Measurements from ENCODE around the gene HSD17B1. TPM values are rescaled to one million over a fixed set of nuclear protein-coding genes. Genes with fewer than 3 reads are reported as not detected.
"Not testable (repeated sequence)": the region's sequence is repeated elsewhere in the genome, so short reads cannot be mapped to it uniquely, and the experiment has no call there.

Gene HSD17B1
- total RNA-seq, 2 experiments from 2014 or later, result 0.73 to 0.97 TPM

DNA sequence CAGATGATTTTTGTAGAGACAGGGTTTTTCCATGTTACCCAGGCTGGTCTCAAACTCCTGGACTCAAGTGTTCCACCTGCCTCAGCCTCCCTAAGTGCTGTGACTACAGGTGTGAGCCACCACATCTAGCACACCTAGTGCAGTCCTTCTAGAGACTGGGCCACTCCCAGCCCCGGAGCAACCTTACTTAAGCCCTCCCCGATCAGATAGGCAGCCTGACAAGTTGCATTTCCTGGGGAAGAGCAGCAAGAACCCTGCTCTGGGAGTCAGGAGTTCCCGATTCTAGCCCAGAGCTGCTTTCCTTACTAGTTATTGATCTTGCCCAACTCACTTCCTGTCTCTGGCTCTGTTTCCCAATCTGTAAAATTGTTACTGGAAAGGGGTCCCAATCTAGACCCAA is 23.7 kb upstream of the HSD17B1 start:
- H3K36me3 Mint-ChIP-seq (ENCODE audit: low read depth), result no peaks in the 10 kb centered on the region
- peaks cover 8% of the 10 kb centered on the region for H3K27me3 Mint-ChIP-seq
- no peaks in the 10 kb centered on the region for H3K9me3 Mint-ChIP-seq
- DNase-seq, result no peak
- CTCF ChIA-PET, result interaction anchor here (1.2 to 1.7 kb wide), 3 partner anchors 10 to 307 kb away, joined by 3 to 4 read pairs (median 3); no protein-coding TSS in a partner anchor
- POLR2A ChIA-PET, result no interaction called here
- no peak overlapping the region for H3K4me3 Mint-ChIP-seq
- H3K27ac Mint-ChIP-seq, result no peak overlapping the region
- peaks cover 43% of the 10 kb centered on the region for H3K4me1 Mint-ChIP-seq

DNA sequence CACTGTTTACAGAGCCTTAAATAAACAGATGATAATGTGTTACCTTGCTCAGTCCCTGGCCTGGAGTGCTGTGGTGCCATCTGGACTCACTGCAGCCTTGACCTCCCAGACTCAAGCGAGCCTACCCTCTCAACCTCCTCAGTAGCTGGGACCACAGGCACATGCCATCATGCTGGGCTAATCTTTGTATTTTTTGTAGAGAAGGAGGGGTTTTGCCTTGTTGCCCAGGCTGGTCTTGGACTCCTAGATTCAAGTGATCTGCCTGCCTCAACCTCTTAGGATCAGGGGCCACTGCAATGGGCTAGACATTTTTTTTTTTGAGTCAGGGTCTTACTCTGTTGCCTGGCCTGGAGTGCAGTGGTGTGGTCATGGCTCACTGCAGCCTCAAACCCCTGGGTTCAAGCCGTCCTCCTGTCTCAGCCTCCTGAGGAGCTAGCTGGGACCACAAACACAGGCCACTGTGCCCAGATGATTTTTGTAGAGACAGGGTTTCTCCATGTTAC is 21.7 kb upstream of the HSD17B1 start:
- no peaks in the 10 kb centered on the region for H3K9me3 Mint-ChIP-seq
- no peaks in the 10 kb centered on the region for H3K36me3 Mint-ChIP-seq (ENCODE audit: low read depth)
- peak overlapping the region; percentile 73 for H3K4me3 Mint-ChIP-seq
- peak overlapping the region; percentile 54 for H3K27ac Mint-ChIP-seq
- ChIA-PET CTCF (interaction anchor here (0.7 to 3.0 kb wide), 4 partner anchors 10 to 235 kb away, joined by 3 to 9 read pairs (median 4); no protein-coding TSS in a partner anchor), POLR2A (no interaction called here)
- peaks cover 47% of the 10 kb centered on the region for H3K4me1 Mint-ChIP-seq
- H3K27me3 Mint-ChIP-seq, result peaks cover 5% of the 10 kb centered on the region
- DNase-seq, result no peak

DNA sequence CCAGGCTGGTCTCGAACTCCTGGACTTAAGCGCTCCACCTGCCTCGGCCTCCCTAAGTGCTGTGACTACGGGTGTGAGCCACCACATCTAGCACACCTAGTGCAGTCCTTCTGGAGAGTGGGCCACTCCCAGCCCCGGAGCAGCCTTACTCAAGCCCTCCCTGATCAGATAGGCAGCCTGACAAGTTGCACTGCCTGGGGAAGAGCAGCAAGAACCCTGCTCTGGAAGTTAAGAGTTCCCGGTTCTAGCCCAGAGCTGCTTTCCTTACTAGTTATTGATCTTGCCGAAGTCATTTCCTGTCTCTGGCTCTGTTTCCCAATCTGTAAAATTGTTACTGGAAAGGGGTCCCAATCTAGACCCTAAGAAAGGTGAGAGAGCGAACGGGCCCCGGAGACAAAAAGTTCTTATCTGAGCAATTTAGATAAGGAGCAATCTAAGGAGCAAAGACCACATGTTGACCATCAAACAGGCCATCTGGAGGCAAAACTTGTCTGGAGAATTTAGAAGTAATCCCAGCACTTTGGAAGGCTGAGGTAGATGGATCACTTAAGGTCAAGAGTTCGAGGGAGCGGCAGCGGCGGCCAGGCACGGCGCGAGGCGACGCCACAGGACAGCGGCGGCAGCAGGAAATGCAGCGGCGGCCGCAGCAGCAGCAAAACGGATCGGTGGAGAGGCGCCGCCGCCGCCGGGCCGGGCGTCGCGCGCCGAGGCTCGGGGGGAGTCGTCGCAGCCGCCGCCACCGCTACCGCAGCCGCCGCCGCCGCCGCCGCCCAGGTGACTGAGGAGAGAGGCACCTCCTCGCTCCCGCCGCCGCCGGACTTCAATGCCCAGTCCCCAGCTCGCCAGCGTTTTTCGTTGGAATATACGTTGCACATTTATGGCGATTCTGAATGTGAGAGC is 21.0 kb upstream of the HSD17B1 start:
- peaks cover 5% of the 10 kb centered on the region for H3K27me3 Mint-ChIP-seq
- peaks cover 49% of the 10 kb centered on the region for H3K4me1 Mint-ChIP-seq
- peak overlapping the region; percentile 54 for H3K27ac Mint-ChIP-seq
- H3K4me3 Mint-ChIP-seq, result peak overlapping the region; percentile 73
- no peaks in the 10 kb centered on the region for H3K36me3 Mint-ChIP-seq (ENCODE audit: low read depth)
- CTCF ChIA-PET, result interaction anchor here (0.6 to 3.0 kb wide), 5 partner anchors 8 to 486 kb away, joined by 3 to 9 read pairs (median 3); no protein-coding TSS in a partner anchor
- peak; percentile 43 for DNase-seq
- POLR2A ChIA-PET, result no interaction called here
- no peaks in the 10 kb centered on the region for H3K9me3 Mint-ChIP-seq

DNA sequence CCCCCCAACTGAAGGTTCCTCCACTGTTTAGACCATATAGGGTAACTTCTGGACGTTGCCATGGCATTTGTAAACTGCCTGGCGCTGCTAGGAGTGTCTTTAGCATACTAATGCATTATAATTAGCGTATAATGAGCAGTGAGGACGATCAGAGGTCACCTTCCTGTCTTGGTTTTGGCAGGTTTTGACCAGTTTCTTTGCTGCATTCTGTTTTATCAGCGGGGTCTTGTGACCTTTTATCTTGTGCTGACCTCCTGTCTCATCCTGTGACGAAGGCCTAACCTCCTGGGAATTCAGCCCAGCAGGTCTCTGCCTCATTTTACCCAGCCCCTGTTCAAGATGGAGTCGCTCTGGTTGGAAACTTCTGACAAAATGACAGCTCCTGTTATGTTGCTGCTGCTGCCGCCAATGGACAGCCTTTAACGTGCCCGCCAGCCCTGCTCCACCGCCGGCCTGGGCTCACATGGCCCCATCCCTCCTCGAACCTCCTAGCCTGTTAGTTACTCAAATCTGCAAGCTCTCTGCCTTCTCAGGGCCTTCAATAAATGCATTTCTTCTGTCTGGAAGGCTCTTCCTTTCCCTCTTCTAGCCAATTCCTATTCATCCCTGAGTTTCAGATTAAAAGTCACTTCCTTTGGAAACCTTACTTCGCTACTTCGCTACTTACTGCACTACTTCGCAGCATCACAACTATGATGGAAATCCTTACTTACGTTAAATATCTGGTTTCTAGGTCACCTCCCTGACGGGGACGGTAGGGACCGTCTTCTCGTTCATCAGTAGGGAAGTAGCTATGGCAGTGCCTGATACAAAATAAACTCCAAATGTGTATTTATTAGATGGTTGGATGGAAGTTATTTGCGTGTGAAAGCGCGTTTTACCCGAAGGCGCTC is 17.3 kb upstream of the HSD17B1 start:
- DNase-seq, result no peak
- Mint-ChIP-seq H3K27me3 (peaks cover 5% of the 10 kb centered on the region), H3K27ac (peak overlapping the region; percentile 83), H3K4me1 (peaks cover 51% of the 10 kb centered on the region), H3K4me3 (peak overlapping the region; percentile 76), H3K9me3 (no peaks in the 10 kb centered on the region), H3K36me3 (ENCODE audit: low read depth) (peaks cover 7% of the 10 kb centered on the region)
- ChIA-PET POLR2A (interaction anchor here (0.6 to 0.9 kb wide), 2 partner anchors 9 to 43 kb away, joined by 3 to 6 read pairs; no protein-coding TSS in a partner anchor), CTCF (interaction anchor here (0.9 to 2.0 kb wide), 8 partner anchors 8 to 604 kb away, joined by 3 to 11 read pairs (median 4); no protein-coding TSS in a partner anchor)

DNA sequence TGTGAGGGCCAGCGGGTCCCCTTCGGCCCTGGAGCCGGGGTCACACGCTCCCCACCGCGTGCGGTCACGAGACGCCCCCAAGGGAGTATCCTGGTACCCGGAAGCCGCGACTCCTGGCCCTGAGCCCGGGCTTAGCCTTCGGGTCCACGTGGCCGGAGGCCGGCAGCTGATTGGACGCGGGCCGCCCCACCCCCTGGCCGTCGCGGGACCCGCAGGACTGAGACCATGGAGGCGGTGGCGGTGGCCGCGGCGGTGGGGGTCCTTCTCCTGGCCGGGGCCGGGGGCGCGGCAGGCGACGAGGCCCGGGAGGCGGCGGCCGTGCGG is 16.7 kb upstream of the HSD17B1 start, which contains the start of gene NAGLU:
NAGLU (plus strand) TSS at position 194 of the 324 bp plus-strand sequence; CDS start at position 226, 32 bp downstream.
- Mint-ChIP-seq H3K9me3 (no peaks in the 10 kb centered on the region), H3K4me3 (peak within 1 kb of the TSS; percentile 78), H3K27ac (peak within 1 kb of the TSS; percentile 83), H3K36me3 (ENCODE audit: low read depth) (peaks cover 7% of the 10 kb centered on the region), H3K27me3 (peaks cover 5% of the 10 kb centered on the region), H3K4me1 (peaks cover 51% of the 10 kb centered on the region)
- DNase-seq, result peak; percentile 85
- CTCF ChIA-PET, result interaction anchor here (0.8 to 2.0 kb wide), 9 partner anchors 9 to 677 kb away, joined by 3 to 11 read pairs (median 3); no protein-coding TSS in a partner anchor
- POLR2A ChIA-PET, result interaction anchor here (0.6 to 0.9 kb wide), 3 partner anchors 9 to 491 kb away, joined by 3 to 6 read pairs (median 3); no protein-coding TSS in a partner anchor

DNA sequence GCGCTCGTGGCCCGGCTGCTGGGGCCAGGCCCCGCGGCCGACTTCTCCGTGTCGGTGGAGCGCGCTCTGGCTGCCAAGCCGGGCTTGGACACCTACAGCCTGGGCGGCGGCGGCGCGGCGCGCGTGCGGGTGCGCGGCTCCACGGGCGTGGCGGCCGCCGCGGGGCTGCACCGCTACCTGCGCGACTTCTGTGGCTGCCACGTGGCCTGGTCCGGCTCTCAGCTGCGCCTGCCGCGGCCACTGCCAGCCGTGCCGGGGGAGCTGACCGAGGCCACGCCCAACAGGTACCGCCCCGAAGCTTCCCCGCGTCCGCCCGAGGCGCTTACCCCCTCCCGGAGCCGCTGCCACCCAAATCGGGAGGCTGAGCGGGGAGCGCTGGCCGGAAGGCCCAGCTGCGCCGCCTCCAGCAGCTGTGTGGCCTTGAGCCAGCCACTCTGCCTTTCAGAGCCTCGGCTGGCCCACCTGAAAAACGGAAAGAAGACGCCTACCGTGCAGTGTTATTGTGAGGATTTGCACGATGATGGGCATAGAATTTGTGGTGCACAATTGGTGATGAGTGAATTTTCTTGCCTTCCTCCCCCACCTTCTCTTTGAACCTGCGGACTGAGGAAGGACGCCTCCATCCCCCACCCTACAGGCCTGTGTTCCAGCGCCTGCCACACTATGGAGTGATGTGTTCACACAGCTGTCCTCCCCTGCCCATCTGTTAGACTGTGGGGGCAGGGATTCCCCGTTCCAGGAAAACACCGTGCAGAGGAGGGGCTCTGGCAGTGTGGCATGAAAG is 16.2 kb upstream of the HSD17B1 start:
- H3K9me3 Mint-ChIP-seq, result no peaks in the 10 kb centered on the region
- H3K27me3 Mint-ChIP-seq, result peaks cover 5% of the 10 kb centered on the region
- peak overlapping the region; percentile 78 for H3K4me3 Mint-ChIP-seq
- CTCF ChIA-PET, result interaction anchor here (0.6 to 2.0 kb wide), 11 partner anchors 10 to 678 kb away, joined by 3 to 11 read pairs (median 3); no protein-coding TSS in a partner anchor
- H3K27ac Mint-ChIP-seq, result peak overlapping the region; percentile 83
- peaks cover 8% of the 10 kb centered on the region for H3K36me3 Mint-ChIP-seq (ENCODE audit: low read depth)
- peaks cover 51% of the 10 kb centered on the region for H3K4me1 Mint-ChIP-seq
- DNase-seq, result peak; percentile 75
- POLR2A ChIA-PET, result interaction anchor here (0.6 to 0.9 kb wide), 2 partner anchors 42 to 492 kb away, joined by 3 to 6 read pairs; no protein-coding TSS in a partner anchor

DNA sequence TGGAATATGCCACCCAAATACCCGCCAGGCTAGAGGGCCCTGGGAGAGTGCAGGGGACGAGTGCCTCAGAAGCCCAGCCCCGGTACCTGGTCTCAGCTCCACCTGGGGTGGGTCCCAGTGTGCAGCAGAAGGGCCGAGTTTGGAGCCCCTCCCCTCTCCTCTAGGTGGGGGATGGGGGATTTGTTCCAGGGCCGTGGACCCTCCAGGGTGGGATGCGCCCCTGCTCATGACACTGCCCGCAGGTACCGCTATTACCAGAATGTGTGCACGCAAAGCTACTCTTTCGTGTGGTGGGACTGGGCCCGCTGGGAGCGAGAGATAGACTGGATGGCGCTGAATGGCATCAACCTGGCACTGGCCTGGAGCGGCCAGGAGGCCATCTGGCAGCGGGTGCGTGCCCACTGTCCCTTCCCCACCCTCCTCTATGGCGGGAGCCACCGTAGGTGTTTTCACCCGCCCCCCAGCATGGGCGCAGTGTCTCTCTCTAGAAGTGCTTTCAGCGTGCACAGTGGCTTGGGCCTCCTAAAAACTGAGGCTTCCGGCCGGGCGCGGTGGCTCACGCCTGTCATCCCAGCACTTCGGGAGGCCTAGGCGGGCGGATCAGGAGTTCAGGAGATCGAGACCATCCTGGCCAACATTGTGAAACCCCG is 15.4 kb upstream of the HSD17B1 start:
- H3K9me3 Mint-ChIP-seq, result no peaks in the 10 kb centered on the region
- H3K27me3 Mint-ChIP-seq, result peaks cover 5% of the 10 kb centered on the region
- DNase-seq, result no peak
- peaks cover 9% of the 10 kb centered on the region for H3K36me3 Mint-ChIP-seq (ENCODE audit: low read depth)
- POLR2A ChIA-PET, result no interaction called here
- peak overlapping the region; percentile 78 for H3K4me3 Mint-ChIP-seq
- H3K4me1 Mint-ChIP-seq, result peaks cover 52% of the 10 kb centered on the region
- H3K27ac Mint-ChIP-seq, result peak overlapping the region; percentile 83
- CTCF ChIA-PET, result interaction anchor here (0.8 to 1.3 kb wide), 3 partner anchors 10 to 215 kb away, joined by 3 to 6 read pairs (median 3); no protein-coding TSS in a partner anchor

DNA sequence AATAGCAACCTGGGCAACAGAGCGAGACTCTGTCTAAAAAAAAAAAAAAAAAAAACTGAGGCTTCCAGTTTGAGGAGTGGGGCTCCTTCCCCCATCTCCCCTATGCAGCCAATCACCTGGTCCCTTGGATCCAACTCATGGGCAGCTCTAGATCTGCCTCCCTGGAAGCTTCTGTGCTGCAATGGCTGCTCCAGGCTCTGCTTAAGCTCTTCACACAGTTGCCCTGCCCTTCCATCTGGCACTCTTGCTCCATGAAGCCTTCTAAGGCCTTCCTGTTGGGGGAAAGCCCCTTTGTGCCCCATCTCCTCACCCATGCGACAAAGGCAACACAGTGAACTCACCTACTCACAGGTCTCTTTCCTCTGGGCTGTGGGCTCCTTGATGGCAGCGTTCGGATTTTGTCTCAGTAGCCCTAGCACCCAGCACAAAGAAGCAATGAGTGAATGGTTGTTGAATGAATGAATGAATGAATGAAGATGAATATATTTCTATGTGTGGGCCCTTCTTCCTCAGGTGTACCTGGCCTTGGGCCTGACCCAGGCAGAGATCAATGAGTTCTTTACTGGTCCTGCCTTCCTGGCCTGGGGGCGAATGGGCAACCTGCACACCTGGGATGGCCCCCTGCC is 14.8 kb upstream of the HSD17B1 start:
- H3K4me1 Mint-ChIP-seq, result peaks cover 52% of the 10 kb centered on the region
- CTCF ChIA-PET, result interaction anchor here (1.0 kb wide), 1 partner anchor 381 kb away, joined by 3 read pairs; no protein-coding TSS in a partner anchor
- H3K4me3 Mint-ChIP-seq, result peak overlapping the region; percentile 78
- H3K27ac Mint-ChIP-seq, result peak overlapping the region; percentile 67
- H3K36me3 Mint-ChIP-seq (ENCODE audit: low read depth), result peaks cover 9% of the 10 kb centered on the region
- no peak for DNase-seq
- POLR2A ChIA-PET, result no interaction called here
- H3K9me3 Mint-ChIP-seq, result no peaks in the 10 kb centered on the region
- peaks cover 5% of the 10 kb centered on the region for H3K27me3 Mint-ChIP-seq

DNA sequence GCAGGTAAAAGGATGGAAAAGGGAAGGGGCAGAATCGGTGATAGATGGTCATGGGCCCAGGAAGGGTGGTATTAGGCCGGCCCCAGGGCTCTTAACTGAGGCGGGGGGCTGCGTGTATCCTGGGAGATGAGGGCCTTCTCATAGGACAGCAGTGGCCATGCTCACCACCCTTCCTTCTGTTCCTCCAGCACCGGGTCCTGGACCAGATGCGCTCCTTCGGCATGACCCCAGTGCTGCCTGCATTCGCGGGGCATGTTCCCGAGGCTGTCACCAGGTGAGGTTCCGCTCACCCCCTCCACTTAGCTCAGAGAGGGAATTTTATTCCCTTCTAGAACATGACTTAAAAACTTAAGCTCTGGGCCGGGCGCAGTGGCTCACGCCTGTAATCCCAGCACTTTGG is 14.2 kb upstream of the HSD17B1 start:
- Mint-ChIP-seq H3K9me3 (no peaks in the 10 kb centered on the region), H3K36me3 (ENCODE audit: low read depth) (peaks cover 9% of the 10 kb centered on the region), H3K4me1 (peaks cover 50% of the 10 kb centered on the region), H3K27ac (no peak overlapping the region), H3K4me3 (no peak overlapping the region), H3K27me3 (peaks cover 3% of the 10 kb centered on the region)
- CTCF ChIA-PET, result interaction anchor here (1.0 kb wide), 1 partner anchor 381 kb away, joined by 3 read pairs; no protein-coding TSS in a partner anchor
- POLR2A ChIA-PET, result no interaction called here
- no peak for DNase-seq

DNA sequence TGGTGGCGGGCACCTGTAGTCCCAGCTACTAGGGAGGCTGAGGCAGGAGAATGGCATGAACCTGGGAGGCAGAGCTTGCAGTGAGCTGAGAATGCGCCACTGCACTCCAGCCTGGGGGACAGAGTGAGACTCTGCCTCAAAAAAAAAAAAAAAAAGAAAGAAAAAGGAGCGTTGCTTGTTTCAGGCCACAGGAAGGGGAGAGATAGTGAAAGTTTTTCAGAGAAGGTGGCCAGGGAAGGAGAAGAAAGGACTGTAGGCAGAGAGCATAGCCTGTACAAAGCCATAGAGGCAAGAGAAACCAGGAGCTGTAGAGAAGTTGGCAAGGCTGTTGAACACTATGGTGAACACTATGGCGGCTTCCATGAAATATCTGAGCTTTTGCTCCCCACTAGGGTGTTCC is 12.2 kb upstream of the HSD17B1 start:
- H3K4me3 Mint-ChIP-seq; H3K9me3 Mint-ChIP-seq; POLR2A ChIA-PET; H3K36me3 Mint-ChIP-seq (ENCODE audit: low read depth); H3K27me3 Mint-ChIP-seq; DNase-seq: not testable (repeated sequence)
- Mint-ChIP-seq H3K4me1 (peaks cover 43% of the 10 kb centered on the region), H3K27ac (peak overlapping the region; percentile 76)
- CTCF ChIA-PET, result interaction anchor here (0.6 to 1.8 kb wide), 4 partner anchors 9 to 226 kb away, joined by 3 to 9 read pairs (median 4); no protein-coding TSS in a partner anchor
